GM12891 (cell line): ENCODE results near the gene CMBL.

ENCODE experiments used
- POLR2A ChIP-seq: IDR thresholded peaks from 2 replicates; pipeline ENCODE4 v1.6.1; 2011; ENCODE audit warnings: low read depth, low read length, control low read depth
- POLR2AphosphoS5 ChIP-seq: IDR thresholded peaks from 2 replicates; pipeline ENCODE4 v1.6.1; 2011; ENCODE audit warnings: low read depth, low read length, control low read depth
- POU2F2 ChIP-seq: IDR thresholded peaks from 2 replicates; pipeline ENCODE4 v1.6.1; 2011; ENCODE audit warnings: low read depth, mild to moderate bottlenecking, control low read depth, low read length, moderate library complexity
- SPI1 ChIP-seq: IDR thresholded peaks from 2 replicates; pipeline ENCODE4 v1.6.1; 2011; ENCODE audit warnings: low read depth, low read length, control low read depth
- TAF1 ChIP-seq: IDR thresholded peaks from 2 replicates; pipeline ENCODE4 v1.6.1; 2011; ENCODE audit warnings: low read depth, low read length, control low read depth

DNA sequence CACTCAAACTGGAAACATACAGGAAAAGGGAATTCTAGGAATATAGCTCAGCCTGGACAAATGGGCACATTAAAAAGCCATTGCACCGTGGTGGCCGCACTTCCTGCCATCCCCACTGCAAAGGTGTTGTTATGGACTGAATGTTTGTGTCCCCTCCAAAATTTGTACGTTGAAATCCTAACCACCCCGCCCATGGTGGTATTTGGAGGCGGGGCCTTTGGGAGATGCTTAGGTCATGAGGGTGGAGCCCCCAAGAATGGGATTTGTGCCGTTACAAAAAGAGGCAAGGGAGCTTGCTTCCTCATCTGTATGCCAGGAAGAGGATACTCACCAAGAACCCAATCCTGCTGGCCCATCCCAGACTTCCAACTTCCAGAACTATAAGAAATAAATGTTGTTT is 1.1 kb upstream of the CMBL start:
- TF ChIP-seq POLR2A, result no peak
- no peak for TF ChIP-seq POLR2AphosphoS5
- TF ChIP-seq POU2F2, result no peak
- no peak for TF ChIP-seq SPI1
- TF ChIP-seq TAF1, result no peak
